Trophoblast cell (in vitro differentiated cells and primary cell): Measurements from ENCODE around the gene ARHGEF37.

Experiments used
- DNase-seq, 2 donors: peaks; one replicate each; pipeline ENCODE4 v3.0.0-alpha.2; 2016
- H2AFZ ChIP-seq: 2 replicates; pipeline ENCODE4 v1.6.1; 2013; ENCODE audit warnings: low read length, moderate library complexity, mild to moderate bottlenecking; ENCODE audit not compliant: insufficient read depth, poor library complexity
- H2AK5ac ChIP-seq: 2 replicates; pipeline ENCODE4 v1.6.1; 2013; ENCODE audit warnings: mild to moderate bottlenecking, low read length
- H2BK120ac ChIP-seq: 2 replicates; pipeline ENCODE4 v1.6.1; 2013; ENCODE audit warnings: low read length, mild to moderate bottlenecking, moderate library complexity; ENCODE audit not compliant: insufficient read depth, poor library complexity
- H2BK12ac ChIP-seq: 2 replicates; pipeline ENCODE4 v1.6.1; 2013; ENCODE audit warnings: mild to moderate bottlenecking, low read length, moderate library complexity
- H2BK5ac ChIP-seq: 2 replicates; pipeline ENCODE4 v1.6.1; 2013; ENCODE audit warnings: low read length, low read depth, moderate library complexity, mild to moderate bottlenecking; ENCODE audit not compliant: poor library complexity
- H3K14ac ChIP-seq: 2 replicates; pipeline ENCODE4 v1.6.1; 2013; ENCODE audit warnings: mild to moderate bottlenecking, low read length
- H3K18ac ChIP-seq: 2 replicates; pipeline ENCODE4 v1.6.1; 2013; ENCODE audit warnings: mild to moderate bottlenecking, low read length
- H3K23ac ChIP-seq: 2 replicates; pipeline ENCODE4 v1.6.1; 2013; ENCODE audit warnings: low read length
- H3K27ac ChIP-seq: 2 replicates; pipeline ENCODE4 v1.5.1; 2013; ENCODE audit warnings: low read depth, mild to moderate bottlenecking, inconsistent platforms, low read length, moderate library complexity
- H3K27me3 ChIP-seq: 2 replicates; pipeline ENCODE4 v1.6.1; 2013; ENCODE audit warnings: inconsistent platforms, mild to moderate bottlenecking, low read length, moderate library complexity; ENCODE audit not compliant: insufficient read depth
- H3K36me3 ChIP-seq, 2 experiments: 1 replicate in 1 of 2; 2 replicates in 1 of 2; pipeline ENCODE4 v1.6.1; 2013; ENCODE audit warnings: low read length in 2 of 2, mild to moderate bottlenecking in 2 of 2, moderate library complexity in 1 of 2; ENCODE audit not compliant: insufficient read depth in 2 of 2, control insufficient read depth in 1 of 2
- H3K4ac ChIP-seq: 2 replicates; pipeline ENCODE4 v1.6.1; 2013; ENCODE audit warnings: low read depth, mild to moderate bottlenecking, low read length, moderate library complexity
- H3K4me1 ChIP-seq, 2 experiments: 1 replicate in 1 of 2; 2 replicates in 1 of 2; pipeline ENCODE4 v1.6.1; 2013; ENCODE audit warnings: low read length in 2 of 2, mild to moderate bottlenecking in 2 of 2, moderate library complexity in 1 of 2; ENCODE audit not compliant: insufficient read depth in 2 of 2, control insufficient read depth in 1 of 2
- H3K4me2 ChIP-seq: 2 replicates; pipeline ENCODE4 v1.6.1; 2013; ENCODE audit warnings: inconsistent platforms, mild to moderate bottlenecking, low read length, moderate library complexity
- H3K4me3 ChIP-seq: 2 replicates; pipeline ENCODE4 v1.5.1; 2013; ENCODE audit warnings: mild to moderate bottlenecking, low read depth, low read length, inconsistent platforms
- H3K79me1 ChIP-seq: one replicate; pipeline ENCODE4 v1.6.1; 2013; ENCODE audit warnings: low read length
- H3K79me2 ChIP-seq: 2 replicates; pipeline ENCODE4 v1.6.1; 2013; ENCODE audit warnings: low read length, mild to moderate bottlenecking; ENCODE audit not compliant: control insufficient read depth, insufficient read depth, poor library complexity
- H3K9ac ChIP-seq: 2 replicates; pipeline ENCODE4 v1.6.1; 2013; ENCODE audit warnings: mild to moderate bottlenecking, low read length
- H3K9me3 ChIP-seq: 2 replicates; pipeline ENCODE4 v1.6.1; 2013; ENCODE audit warnings: low read depth, mild to moderate bottlenecking, control low read depth, inconsistent platforms, low read length; ENCODE audit not compliant: insufficient read depth
- H4K12ac ChIP-seq: 2 replicates; pipeline ENCODE4 v1.6.1; 2013; ENCODE audit warnings: low read depth, mild to moderate bottlenecking, low read length, moderate library complexity
- H4K8ac ChIP-seq: 2 replicates; pipeline ENCODE4 v1.6.1; 2013; ENCODE audit warnings: low read depth, mild to moderate bottlenecking, low read length, moderate library complexity
- H4K91ac ChIP-seq: one replicate; pipeline ENCODE4 v1.6.1; 2013; ENCODE audit warnings: low read depth, mild to moderate bottlenecking, low read length, moderate library complexity
- WGBS: extraction: QIAGEN DNeasy Blood & Tissue Kit; methylation state at CpG from one replicate; pipeline ENCODE4 v1.1.7; 2013; ENCODE audit warnings: missing lambda C conversion rate; ENCODE audit not compliant: insufficient read length, insufficient coverage; ENCODE audit errors: extremely low coverage; 5-methylcytosine and 5-hydroxymethylcytosine counted together

Gene ARHGEF37

GRCh38 chr5:149674686-149675085 is 93.4 kb downstream of the ARHGEF37 start:
- Histone ChIP-seq H3K9me3 (peaks cover 3% of the 10 kb centered on the region), H4K8ac (no peak overlapping the region), H3K36me3 (no peaks in the 10 kb centered on the region), H3K23ac (no peak overlapping the region), H3K27me3 (no peaks in the 10 kb centered on the region), H2BK12ac (no peak overlapping the region), H3K79me1 (no peaks in the 10 kb centered on the region), H2AFZ (no peak overlapping the region), H3K4me2 (no peak overlapping the region), H3K14ac (no peak overlapping the region), H2AK5ac (no peak overlapping the region), H4K91ac (no peak overlapping the region), H3K4ac (no peak overlapping the region), H4K12ac (no peak overlapping the region), H3K9ac (no peak overlapping the region), H3K4me1 (no peaks in the 10 kb centered on the region), H3K79me2 (no peaks in the 10 kb centered on the region), H2BK5ac (no peak overlapping the region), H3K4me3 (no peak overlapping the region), H2BK120ac (no peak overlapping the region), H3K18ac (no peak overlapping the region), H3K27ac (no peak overlapping the region)
- DNase-seq: no peak
- no CpG with 5 or more reads among the region's 3 CpGs for WGBS

GRCh38 chr5:149675610-149676201 is 94.4 kb downstream of the ARHGEF37 start:
- H3K4me2 ChIP-seq: no peak overlapping the region
- no peak overlapping the region for H2BK120ac ChIP-seq
- H3K9me3 ChIP-seq: peaks cover 3% of the 10 kb centered on the region
- H3K4me1 ChIP-seq: no peaks in the 10 kb centered on the region
- no peak overlapping the region for H3K4ac ChIP-seq
- no peak overlapping the region for H2BK5ac ChIP-seq
- DNase-seq: no peak
- no peak overlapping the region for H2BK12ac ChIP-seq
- no peak overlapping the region for H4K8ac ChIP-seq
- H3K27ac ChIP-seq: no peak overlapping the region
- no CpG with 5 or more reads among the region's 12 CpGs for WGBS
- H4K12ac ChIP-seq: no peak overlapping the region
- no peak overlapping the region for H2AFZ ChIP-seq
- no peak overlapping the region for H3K14ac ChIP-seq
- no peaks in the 10 kb centered on the region for H3K36me3 ChIP-seq
- no peak overlapping the region for H2AK5ac ChIP-seq
- no peak overlapping the region for H4K91ac ChIP-seq
- no peak overlapping the region for H3K23ac ChIP-seq
- no peak overlapping the region for H3K9ac ChIP-seq
- no peaks in the 10 kb centered on the region for H3K79me1 ChIP-seq
- H3K79me2 ChIP-seq: no peaks in the 10 kb centered on the region
- no peaks in the 10 kb centered on the region for H3K27me3 ChIP-seq
- H3K18ac ChIP-seq: no peak overlapping the region
- no peak overlapping the region for H3K4me3 ChIP-seq

GRCh38 chr5:149677731-149678130 is 96.4 kb downstream of the ARHGEF37 start:
- DNase-seq: peak in 1 of 2 donors; percentile 32
- Histone ChIP-seq H3K79me2 (no peaks in the 10 kb centered on the region), H3K79me1 (no peaks in the 10 kb centered on the region), H3K14ac (no peak overlapping the region), H2BK5ac (no peak overlapping the region), H3K18ac (no peak overlapping the region), H2AFZ (no peak overlapping the region), H3K23ac (no peak overlapping the region), H3K4me1 (no peaks in the 10 kb centered on the region), H3K27me3 (no peaks in the 10 kb centered on the region), H2BK120ac (no peak overlapping the region), H3K36me3 (no peaks in the 10 kb centered on the region), H4K12ac (no peak overlapping the region), H4K8ac (no peak overlapping the region), H2BK12ac (no peak overlapping the region), H4K91ac (no peak overlapping the region), H3K4ac (no peak overlapping the region), H3K4me3 (no peak overlapping the region), H3K9ac (no peak overlapping the region), H2AK5ac (no peak overlapping the region), H3K4me2 (no peak overlapping the region), H3K9me3 (no peaks in the 10 kb centered on the region), H3K27ac (no peak overlapping the region)
- WGBS: no CpG with 5 or more reads among the region's 7 CpGs

GRCh38 chr5:149679876-149680809 is 98.8 kb downstream of the ARHGEF37 start:
- H2AFZ ChIP-seq: no peak overlapping the region
- H3K4me3 ChIP-seq: no peak overlapping the region
- no peak overlapping the region for H2BK120ac ChIP-seq
- H4K91ac ChIP-seq: no peak overlapping the region
- H3K4ac ChIP-seq: no peak overlapping the region
- H3K4me2 ChIP-seq: no peak overlapping the region
- H4K8ac ChIP-seq: no peak overlapping the region
- H3K9ac ChIP-seq: no peak overlapping the region
- no peaks in the 10 kb centered on the region for H3K36me3 ChIP-seq
- DNase-seq: no peak
- H3K4me1 ChIP-seq: no peaks in the 10 kb centered on the region
- no peak overlapping the region for H3K18ac ChIP-seq
- no peak overlapping the region for H3K14ac ChIP-seq
- H2AK5ac ChIP-seq: no peak overlapping the region
- no peak overlapping the region for H3K27ac ChIP-seq
- no peaks in the 10 kb centered on the region for H3K79me2 ChIP-seq
- no peaks in the 10 kb centered on the region for H3K79me1 ChIP-seq
- WGBS: no CpG with 5 or more reads among the region's 7 CpGs
- H4K12ac ChIP-seq: no peak overlapping the region
- no peak overlapping the region for H2BK12ac ChIP-seq
- no peaks in the 10 kb centered on the region for H3K27me3 ChIP-seq
- H3K23ac ChIP-seq: no peak overlapping the region
- H3K9me3 ChIP-seq: no peaks in the 10 kb centered on the region
- H2BK5ac ChIP-seq: no peak overlapping the region
